ENCODE results near the gene DNAJC8.

GRCh38 chr1:28178690-28179485 is 53.9 kb downstream of the DNAJC8 start:
- TF ChIP-seq ZNF23 (tag by site-specific recombination; IDR thresholded peaks at IDR 0.05; ENCODE audit: borderline replicate concordance) (no peak), ZNF623 (tag by site-specific recombination; IDR thresholded peaks at IDR 0.05) (no peak), ZNF560 (tag by site-specific recombination; IDR thresholded peaks at IDR 0.05; ENCODE audit: borderline replicate concordance) (no peak)
- TF ChIP-seq, protein P1, sequence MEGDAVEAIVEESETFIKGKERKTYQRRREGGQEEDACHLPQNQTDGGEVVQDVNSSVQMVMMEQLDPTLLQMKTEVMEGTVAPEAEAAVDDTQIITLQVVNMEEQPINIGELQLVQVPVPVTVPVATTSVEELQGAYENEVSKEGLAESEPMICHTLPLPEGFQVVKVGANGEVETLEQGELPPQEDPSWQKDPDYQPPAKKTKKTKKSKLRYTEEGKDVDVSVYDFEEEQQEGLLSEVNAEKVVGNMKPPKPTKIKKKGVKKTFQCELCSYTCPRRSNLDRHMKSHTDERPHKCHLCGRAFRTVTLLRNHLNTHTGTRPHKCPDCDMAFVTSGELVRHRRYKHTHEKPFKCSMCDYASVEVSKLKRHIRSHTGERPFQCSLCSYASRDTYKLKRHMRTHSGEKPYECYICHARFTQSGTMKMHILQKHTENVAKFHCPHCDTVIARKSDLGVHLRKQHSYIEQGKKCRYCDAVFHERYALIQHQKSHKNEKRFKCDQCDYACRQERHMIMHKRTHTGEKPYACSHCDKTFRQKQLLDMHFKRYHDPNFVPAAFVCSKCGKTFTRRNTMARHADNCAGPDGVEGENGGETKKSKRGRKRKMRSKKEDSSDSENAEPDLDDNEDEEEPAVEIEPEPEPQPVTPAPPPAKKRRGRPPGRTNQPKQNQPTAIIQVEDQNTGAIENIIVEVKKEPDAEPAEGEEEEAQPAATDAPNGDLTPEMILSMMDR (tag by site-specific recombination; IDR thresholded peaks at IDR 0.05): no peak
